HEK293 (cell line): ENCODE measurements around the gene MYO1D.

Experiments used
- CTCF ChIA-PET: fragments of 350-600 bp; formaldehyde crosslinking; extraction: SDS; loops from one replicate; lab custom pipeline; 2021; ENCODE audit warnings: antibody characterized with exemption; lab: Yijun Ruan, JAX
- POLR2A ChIA-PET: fragments of 300-600 bp; formaldehyde crosslinking; extraction: SDS; loops from one replicate; lab custom pipeline; 2020; ENCODE audit warnings: antibody characterized with exemption, inconsistent platforms; lab: Yijun Ruan, JAX
- H3K27ac ChIP-seq: fragments of 200-500 bp; sonication (Bioruptor generic); 2 replicates; pipeline ENCODE4 v1.5.1; 2014; ENCODE audit warnings: low read depth, low read length, control low read depth, inconsistent platforms; ENCODE audit errors: extremely low read depth
- H3K36me3 ChIP-seq, 2 experiments: fragments of 200-500 bp in 1 of 2; sonication (Bioruptor generic) in 1 of 2; 1 replicate in 1 of 2; 2 replicates in 1 of 2; pipeline ENCODE4 v1.5.1; 2014 to 2017; ENCODE audit warnings: inconsistent platforms in 2 of 2, low read length in 2 of 2; ENCODE audit not compliant: control insufficient read depth in 2 of 2, insufficient read depth in 1 of 2
- H3K4me1 ChIP-seq: fragments of 200-500 bp; sonication (Bioruptor generic); 2 replicates; pipeline ENCODE4 v1.5.1; 2014; ENCODE audit warnings: mild to moderate bottlenecking, low read length, inconsistent platforms; ENCODE audit not compliant: control insufficient read depth, insufficient read depth
- H3K4me3 ChIP-seq: 2 replicates; pipeline ENCODE4 v1.5.1; 2011; ENCODE audit warnings: low read depth, mild to moderate bottlenecking, control low read depth, low read length, moderate library complexity
- H3K9me3 ChIP-seq: fragments of 200-500 bp; sonication (Bioruptor generic); 2 replicates; pipeline ENCODE4 v1.5.1; 2014; ENCODE audit warnings: low read depth, low read length, inconsistent platforms; ENCODE audit not compliant: control insufficient read depth, insufficient read depth
- GLI2 ChIP-seq: fragments of 450-650 bp; formaldehyde crosslinking; IDR thresholded peaks from 2 replicates; pipeline ENCODE4; 2017; ENCODE audit warnings: missing biosample characterization, missing genetic modification characterization, low read depth, borderline replicate concordance
- KLF1 ChIP-seq: fragments of 450-650 bp; formaldehyde crosslinking; IDR thresholded peaks from 2 replicates; pipeline ENCODE4 v1.5.1; 2016; ENCODE audit warnings: missing biosample characterization, missing genetic modification characterization
- KLF9 ChIP-seq: fragments of 450-650 bp; formaldehyde crosslinking; IDR thresholded peaks from 2 replicates; pipeline ENCODE4 v1.5.1; 2016; ENCODE audit warnings: missing biosample characterization, missing genetic modification characterization, low read depth
- TRIM28 ChIP-seq: IDR thresholded peaks from 2 replicates; pipeline ENCODE4 v1.6.1; 2011; ENCODE audit warnings: low read length, control low read depth, borderline replicate concordance
- YY2 ChIP-seq: fragments of 450-650 bp; formaldehyde crosslinking; IDR thresholded peaks from 2 replicates; pipeline ENCODE4 v1.5.1; 2016; ENCODE audit warnings: missing biosample characterization, missing genetic modification characterization
- ZBTB21 ChIP-seq: fragments of 450-650 bp; formaldehyde crosslinking; IDR thresholded peaks from 2 replicates; pipeline ENCODE4 v1.5.1; 2017; ENCODE audit warnings: missing biosample characterization, missing genetic modification characterization
- ZBTB8A ChIP-seq: fragments of 450-650 bp; formaldehyde crosslinking; IDR thresholded peaks from 2 replicates; pipeline ENCODE4 v1.5.1; 2016; ENCODE audit warnings: missing biosample characterization, missing genetic modification characterization
- ZNF2 ChIP-seq: fragments of 450-650 bp; formaldehyde crosslinking; IDR thresholded peaks from 2 replicates; pipeline ENCODE4 v1.5.1; 2016; ENCODE audit warnings: missing biosample characterization, missing genetic modification characterization
- ZNF24 ChIP-seq: fragments of 450-650 bp; formaldehyde crosslinking; IDR thresholded peaks from 2 replicates; pipeline ENCODE4 v1.5.1; 2016; ENCODE audit warnings: missing biosample characterization, missing genetic modification characterization
- ZNF366 ChIP-seq: fragments of 450-650 bp; formaldehyde crosslinking; conservative IDR thresholded peaks from 2 replicates; pipeline ENCODE4 v1.5.1; 2016; ENCODE audit warnings: missing biosample characterization, missing genetic modification characterization
- ZNF660 ChIP-seq: fragments of 450-650 bp; IDR thresholded peaks from 2 replicates; pipeline ENCODE4 v1.5.1; 2018; ENCODE audit warnings: missing biosample characterization, mild to moderate bottlenecking, missing genetic modification characterization
- ZNF701 ChIP-seq: fragments of 450-650 bp; formaldehyde crosslinking; IDR thresholded peaks from 2 replicates; pipeline ENCODE4 v1.5.1; 2016; ENCODE audit warnings: missing biosample characterization, missing genetic modification characterization
- ZNF707 ChIP-seq: fragments of 450-650 bp; formaldehyde crosslinking; IDR thresholded peaks from 2 replicates; pipeline ENCODE4 v1.5.1; 2016; ENCODE audit warnings: missing biosample characterization, missing genetic modification characterization
- ZNF76 ChIP-seq: fragments of 450-650 bp; formaldehyde crosslinking; IDR thresholded peaks from 2 replicates; pipeline ENCODE4; 2016; ENCODE audit warnings: low read depth, missing biosample characterization, missing genetic modification characterization, borderline replicate concordance
- ZNF768 ChIP-seq: fragments of 450-650 bp; formaldehyde crosslinking; IDR thresholded peaks from 2 replicates; pipeline ENCODE4 v1.5.1; 2018; ENCODE audit warnings: missing biosample characterization, mild to moderate bottlenecking, missing genetic modification characterization
- ZNF777 ChIP-seq: fragments of 450-650 bp; formaldehyde crosslinking; IDR thresholded peaks from 2 replicates; pipeline ENCODE4 v1.5.1; 2017; ENCODE audit warnings: missing biosample characterization, missing genetic modification characterization, borderline replicate concordance
- ZNF785 ChIP-seq: fragments of 450-650 bp; formaldehyde crosslinking; IDR thresholded peaks from 2 replicates; pipeline ENCODE4 v1.5.1; 2016; ENCODE audit warnings: missing biosample characterization, missing genetic modification characterization
- ZSCAN16 ChIP-seq: fragments of 450-650 bp; formaldehyde crosslinking; IDR thresholded peaks from 2 replicates; pipeline ENCODE4 v1.5.1; 2016; ENCODE audit warnings: missing biosample characterization, missing genetic modification characterization
- ZXDB ChIP-seq: fragments of 450-650 bp; formaldehyde crosslinking; IDR thresholded peaks from 2 replicates; pipeline ENCODE4 v1.5.1; 2016; ENCODE audit warnings: missing biosample characterization, missing genetic modification characterization
- TF ChIP-seq, protein P1 (sequence below): fragments of 450-650 bp; formaldehyde crosslinking; IDR thresholded peaks from 2 replicates; pipeline ENCODE4 v1.5.1; 2016; ENCODE audit warnings: missing biosample characterization, missing genetic modification characterization
- TF ChIP-seq, protein P2 (sequence below): fragments of 450-650 bp; formaldehyde crosslinking; IDR thresholded peaks from 2 replicates; pipeline ENCODE4 v1.5.1; 2016; ENCODE audit warnings: missing biosample characterization, missing genetic modification characterization, borderline replicate concordance
- TF ChIP-seq, protein P3 (sequence below): fragments of 450-650 bp; formaldehyde crosslinking; IDR thresholded peaks from 2 replicates; pipeline ENCODE4 v1.5.1; 2016; ENCODE audit warnings: missing biosample characterization, missing genetic modification characterization
- TF ChIP-seq, protein P4 (sequence below): fragments of 450-650 bp; formaldehyde crosslinking; IDR thresholded peaks from 2 replicates; pipeline ENCODE4 v1.5.1; 2016; ENCODE audit warnings: missing biosample characterization, missing genetic modification characterization
- TF ChIP-seq, protein P5 (sequence below): fragments of 450-650 bp; formaldehyde crosslinking; IDR thresholded peaks from 2 replicates; pipeline ENCODE4 v1.5.1; 2017; ENCODE audit warnings: missing biosample characterization, missing genetic modification characterization

Gene MYO1D

DNA sequence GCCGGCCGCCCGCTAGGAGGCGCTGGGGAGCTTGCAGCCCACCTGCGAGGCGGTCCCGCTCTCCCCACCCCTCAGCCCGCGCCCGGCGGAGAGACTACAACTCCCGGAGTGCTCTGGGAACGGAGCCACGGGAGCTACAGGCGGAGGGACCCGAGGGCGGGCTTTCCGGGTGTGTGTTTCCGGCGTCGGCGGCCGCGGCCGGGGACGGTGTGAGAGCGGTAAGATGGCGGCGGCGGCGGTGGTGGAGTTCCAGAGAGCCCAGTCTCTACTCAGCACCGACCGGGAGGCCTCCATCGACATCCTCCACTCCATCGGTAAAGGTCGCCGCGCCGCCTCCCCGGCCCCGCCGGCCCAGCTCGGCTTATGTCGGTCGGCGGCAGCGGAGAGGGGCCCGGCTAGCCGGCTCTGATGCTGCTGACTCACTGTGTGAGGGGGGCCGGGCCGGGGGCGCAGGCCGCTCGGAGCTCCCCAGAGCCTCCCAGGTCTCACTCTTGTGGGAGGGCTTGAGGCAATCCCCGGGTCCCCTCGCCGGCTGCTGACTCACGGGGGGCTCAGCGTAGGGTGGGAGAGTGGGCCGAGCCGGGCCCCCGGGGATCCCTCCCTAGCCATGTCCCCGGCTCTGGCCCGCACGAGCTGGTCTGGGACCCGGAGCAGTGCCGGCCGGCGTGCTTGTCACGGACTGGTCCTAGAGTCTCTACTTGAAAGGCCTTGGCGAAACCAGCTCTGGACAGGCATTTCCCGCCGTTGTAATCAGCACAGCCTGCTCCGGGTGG, 432.4 kb downstream of the MYO1D start, which contains the start of gene PSMD11 (continued):
- TF ChIP-seq, protein P1, sequence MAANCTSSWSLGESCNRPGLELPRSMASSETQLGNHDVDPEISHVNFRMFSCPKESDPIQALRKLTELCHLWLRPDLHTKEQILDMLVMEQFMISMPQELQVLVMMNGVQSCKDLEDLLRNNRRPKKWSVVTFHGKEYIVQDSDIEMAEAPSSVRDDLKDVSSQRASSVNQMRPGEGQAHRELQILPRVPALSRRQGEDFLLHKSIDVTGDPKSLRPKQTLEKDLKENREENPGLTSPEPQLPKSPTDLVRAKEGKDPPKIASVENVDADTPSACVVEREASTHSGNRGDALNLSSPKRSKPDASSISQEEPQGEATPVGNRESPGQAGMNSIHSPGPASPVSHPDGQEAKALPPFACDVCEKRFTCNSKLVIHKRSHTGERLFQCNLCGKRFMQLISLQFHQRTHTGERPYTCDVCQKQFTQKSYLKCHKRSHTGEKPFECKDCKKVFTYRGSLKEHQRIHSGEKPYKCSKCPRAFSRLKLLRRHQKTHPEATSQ (tag by site-specific recombination) = 0 out of 2 replicates have a peak, but pooled peaks have one; percentile 42
- TF ChIP-seq, protein P2, sequence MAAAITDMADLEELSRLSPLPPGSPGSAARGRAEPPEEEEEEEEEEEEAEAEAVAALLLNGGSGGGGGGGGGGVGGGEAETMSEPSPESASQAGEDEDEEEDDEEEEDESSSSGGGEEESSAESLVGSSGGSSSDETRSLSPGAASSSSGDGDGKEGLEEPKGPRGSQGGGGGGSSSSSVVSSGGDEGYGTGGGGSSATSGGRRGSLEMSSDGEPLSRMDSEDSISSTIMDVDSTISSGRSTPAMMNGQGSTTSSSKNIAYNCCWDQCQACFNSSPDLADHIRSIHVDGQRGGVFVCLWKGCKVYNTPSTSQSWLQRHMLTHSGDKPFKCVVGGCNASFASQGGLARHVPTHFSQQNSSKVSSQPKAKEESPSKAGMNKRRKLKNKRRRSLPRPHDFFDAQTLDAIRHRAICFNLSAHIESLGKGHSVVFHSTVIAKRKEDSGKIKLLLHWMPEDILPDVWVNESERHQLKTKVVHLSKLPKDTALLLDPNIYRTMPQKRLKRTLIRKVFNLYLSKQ (tag by site-specific recombination) = no peak
- TF ChIP-seq ZXDB (peak; percentile 71), YY2 (tag by site-specific recombination) (peak; percentile 88), ZNF768 (tag by site-specific recombination) (no peak), ZBTB21 (tag by site-specific recombination) (0 out of 2 replicates have a peak, but pooled peaks have one; percentile 17), ZNF2 (tag by site-specific recombination) (0 out of 2 replicates have a peak, but pooled peaks have one; percentile 20), KLF1 (tag by site-specific recombination) (peak; percentile 86), GLI2 (no peak), ZNF76 (tag by site-specific recombination) (peak; percentile 96), ZNF701 (tag by site-specific recombination) (no peak), ZSCAN16 (tag by site-specific recombination) (no peak), ZNF660 (tag by site-specific recombination) (peak; percentile 89)
- TF ChIP-seq, protein P3, sequence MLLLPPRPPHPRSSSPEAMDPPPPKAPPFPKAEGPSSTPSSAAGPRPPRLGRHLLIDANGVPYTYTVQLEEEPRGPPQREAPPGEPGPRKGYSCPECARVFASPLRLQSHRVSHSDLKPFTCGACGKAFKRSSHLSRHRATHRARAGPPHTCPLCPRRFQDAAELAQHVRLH (tag by site-specific recombination) = peak; percentile 80
- TF ChIP-seq, protein P4, sequence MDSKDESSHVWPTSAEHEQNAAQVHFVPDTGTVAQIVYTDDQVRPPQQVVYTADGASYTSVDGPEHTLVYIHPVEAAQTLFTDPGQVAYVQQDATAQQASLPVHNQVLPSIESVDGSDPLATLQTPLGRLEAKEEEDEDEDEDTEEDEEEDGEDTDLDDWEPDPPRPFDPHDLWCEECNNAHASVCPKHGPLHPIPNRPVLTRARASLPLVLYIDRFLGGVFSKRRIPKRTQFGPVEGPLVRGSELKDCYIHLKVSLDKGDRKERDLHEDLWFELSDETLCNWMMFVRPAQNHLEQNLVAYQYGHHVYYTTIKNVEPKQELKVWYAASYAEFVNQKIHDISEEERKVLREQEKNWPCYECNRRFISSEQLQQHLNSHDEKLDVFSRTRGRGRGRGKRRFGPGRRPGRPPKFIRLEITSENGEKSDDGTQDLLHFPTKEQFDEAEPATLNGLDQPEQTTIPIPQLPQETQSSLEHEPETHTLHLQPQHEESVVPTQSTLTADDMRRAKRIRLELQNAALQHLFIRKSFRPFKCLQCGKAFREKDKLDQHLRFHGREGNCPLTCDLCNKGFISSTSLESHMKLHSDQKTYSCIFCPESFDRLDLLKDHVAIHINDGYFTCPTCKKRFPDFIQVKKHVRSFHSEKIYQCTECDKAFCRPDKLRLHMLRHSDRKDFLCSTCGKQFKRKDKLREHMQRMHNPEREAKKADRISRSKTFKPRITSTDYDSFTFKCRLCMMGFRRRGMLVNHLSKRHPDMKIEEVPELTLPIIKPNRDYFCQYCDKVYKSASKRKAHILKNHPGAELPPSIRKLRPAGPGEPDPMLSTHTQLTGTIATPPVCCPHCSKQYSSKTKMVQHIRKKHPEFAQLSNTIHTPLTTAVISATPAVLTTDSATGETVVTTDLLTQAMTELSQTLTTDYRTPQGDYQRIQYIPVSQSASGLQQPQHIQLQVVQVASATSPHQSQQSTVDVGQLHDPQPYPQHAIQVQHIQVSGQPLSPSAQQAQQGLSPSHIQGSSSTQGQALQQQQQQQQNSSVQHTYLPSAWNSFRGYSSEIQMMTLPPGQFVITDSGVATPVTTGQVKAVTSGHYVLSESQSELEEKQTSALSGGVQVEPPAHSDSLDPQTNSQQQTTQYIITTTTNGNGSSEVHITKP = peak; percentile 27; the same call in 1 of the 2 replicates
- TF ChIP-seq, protein P5, sequence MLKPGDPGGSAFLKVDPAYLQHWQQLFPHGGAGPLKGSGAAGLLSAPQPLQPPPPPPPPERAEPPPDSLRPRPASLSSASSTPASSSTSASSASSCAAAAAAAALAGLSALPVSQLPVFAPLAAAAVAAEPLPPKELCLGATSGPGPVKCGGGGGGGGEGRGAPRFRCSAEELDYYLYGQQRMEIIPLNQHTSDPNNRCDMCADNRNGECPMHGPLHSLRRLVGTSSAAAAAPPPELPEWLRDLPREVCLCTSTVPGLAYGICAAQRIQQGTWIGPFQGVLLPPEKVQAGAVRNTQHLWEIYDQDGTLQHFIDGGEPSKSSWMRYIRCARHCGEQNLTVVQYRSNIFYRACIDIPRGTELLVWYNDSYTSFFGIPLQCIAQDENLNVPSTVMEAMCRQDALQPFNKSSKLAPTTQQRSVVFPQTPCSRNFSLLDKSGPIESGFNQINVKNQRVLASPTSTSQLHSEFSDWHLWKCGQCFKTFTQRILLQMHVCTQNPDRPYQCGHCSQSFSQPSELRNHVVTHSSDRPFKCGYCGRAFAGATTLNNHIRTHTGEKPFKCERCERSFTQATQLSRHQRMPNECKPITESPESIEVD = no peak

DNA sequence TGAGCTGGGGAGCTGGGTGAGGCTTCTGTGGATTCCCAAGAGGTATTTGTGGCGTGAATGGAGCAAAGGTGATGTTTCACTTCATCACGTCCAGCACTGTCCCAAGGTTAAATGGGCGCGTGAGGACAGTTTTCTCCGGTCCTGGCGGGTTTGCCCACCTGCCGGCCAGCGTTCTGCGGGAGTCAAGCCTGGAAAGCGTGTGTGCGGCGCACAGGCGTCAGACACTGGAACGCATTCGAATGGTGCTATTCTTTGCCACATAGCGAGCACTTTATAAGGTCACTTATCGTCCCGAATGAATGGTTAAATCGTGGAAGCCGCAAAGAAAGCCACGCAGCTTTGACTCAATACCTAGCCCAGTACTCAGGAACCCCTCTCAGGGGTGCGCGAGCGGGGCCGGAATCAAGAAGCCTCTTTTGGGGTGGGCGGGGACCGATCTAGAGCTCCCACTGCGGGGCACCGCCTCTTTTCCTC, 433.1 kb downstream of the MYO1D start:
- H3K9me3 ChIP-seq = no peaks in the 10 kb centered on the region
- H3K27ac ChIP-seq = no peak overlapping the region; the same call in 1 of the 2 replicates
- ChIA-PET POLR2A (interaction anchor here (0.8 to 1.5 kb wide), 13 partner anchors 8 to 191 kb away, joined by 3 to 6 read pairs (median 3); no protein-coding TSS in a partner anchor), CTCF (interaction anchor here (0.6 to 11.4 kb wide), 45 partner anchors 9 to 670 kb away, joined by 3 to 198 read pairs (median 4); partner anchors contain the start of genes CDK5R1 and MYO1D)
- H3K4me3 ChIP-seq = peak overlapping the region; percentile 94
- peaks cover 23 to 28% of the 10 kb centered on the region in 2 experiments for H3K36me3 ChIP-seq
- H3K4me1 ChIP-seq = peaks cover 9% of the 10 kb centered on the region
- TF ChIP-seq TRIM28 (peak; percentile 69; the same call in 1 of the 2 replicates), ZNF24 (tag by site-specific recombination) (peak; percentile 78; the same call in 1 of the 2 replicates), KLF9 (tag by site-specific recombination) (peak; percentile 98; the same call in 1 of the 2 replicates), ZNF768 (tag by site-specific recombination) (no peak), ZBTB8A (peak; percentile 83; the same call in 1 of the 2 replicates), ZNF707 (tag by site-specific recombination) (no peak), ZNF366 (tag by site-specific recombination) (no peak; the same call in 1 of the 2 replicates), ZNF785 (tag by site-specific recombination) (0 out of 2 replicates have a peak, but pooled peaks have one; percentile 31), ZNF777 (tag by site-specific recombination) (no peak)
